ENCODE results near the gene HHIPL1. TPM values are rescaled to one million over a fixed set of nuclear protein-coding genes. Genes with fewer than 3 reads are reported as not detected.
A peak's percentile ranks its signal among the peaks of the same experiment; 100 is the strongest.

Gene HHIPL1
- total RNA-seq, 1 donor, result 4.4 TPM

DNA sequence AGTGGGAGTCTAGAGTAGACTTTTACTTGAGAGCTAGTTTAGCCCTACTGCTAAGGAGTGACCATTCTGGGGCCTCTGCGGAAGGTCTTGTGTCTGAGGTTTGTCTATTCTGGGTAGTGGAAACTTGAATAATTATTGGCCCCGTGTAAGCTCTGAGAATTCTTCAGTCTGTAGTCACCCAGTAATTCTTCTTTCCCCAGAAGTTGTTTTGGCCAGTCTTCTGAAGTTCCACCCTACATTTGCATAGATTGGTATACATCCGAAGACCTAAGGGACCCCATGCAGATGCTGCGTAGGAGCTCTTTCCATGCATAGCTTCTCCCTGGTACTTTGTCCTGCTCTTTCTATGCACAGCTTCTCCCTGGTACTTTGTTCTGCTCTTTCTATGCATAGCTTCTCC lies 52.0 kb downstream of the HHIPL1 start:
- TF ChIP-seq, protein P1, sequence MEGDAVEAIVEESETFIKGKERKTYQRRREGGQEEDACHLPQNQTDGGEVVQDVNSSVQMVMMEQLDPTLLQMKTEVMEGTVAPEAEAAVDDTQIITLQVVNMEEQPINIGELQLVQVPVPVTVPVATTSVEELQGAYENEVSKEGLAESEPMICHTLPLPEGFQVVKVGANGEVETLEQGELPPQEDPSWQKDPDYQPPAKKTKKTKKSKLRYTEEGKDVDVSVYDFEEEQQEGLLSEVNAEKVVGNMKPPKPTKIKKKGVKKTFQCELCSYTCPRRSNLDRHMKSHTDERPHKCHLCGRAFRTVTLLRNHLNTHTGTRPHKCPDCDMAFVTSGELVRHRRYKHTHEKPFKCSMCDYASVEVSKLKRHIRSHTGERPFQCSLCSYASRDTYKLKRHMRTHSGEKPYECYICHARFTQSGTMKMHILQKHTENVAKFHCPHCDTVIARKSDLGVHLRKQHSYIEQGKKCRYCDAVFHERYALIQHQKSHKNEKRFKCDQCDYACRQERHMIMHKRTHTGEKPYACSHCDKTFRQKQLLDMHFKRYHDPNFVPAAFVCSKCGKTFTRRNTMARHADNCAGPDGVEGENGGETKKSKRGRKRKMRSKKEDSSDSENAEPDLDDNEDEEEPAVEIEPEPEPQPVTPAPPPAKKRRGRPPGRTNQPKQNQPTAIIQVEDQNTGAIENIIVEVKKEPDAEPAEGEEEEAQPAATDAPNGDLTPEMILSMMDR (IDR thresholded peaks at IDR 0.05; ENCODE audit: insufficient read depth, low read length), result no peak
- H3K4me3 ChIP-seq (ENCODE audit: low read depth, low read length), result no peak overlapping the region
- DNase-seq (ENCODE audit: low read depth), result no peak

DNA sequence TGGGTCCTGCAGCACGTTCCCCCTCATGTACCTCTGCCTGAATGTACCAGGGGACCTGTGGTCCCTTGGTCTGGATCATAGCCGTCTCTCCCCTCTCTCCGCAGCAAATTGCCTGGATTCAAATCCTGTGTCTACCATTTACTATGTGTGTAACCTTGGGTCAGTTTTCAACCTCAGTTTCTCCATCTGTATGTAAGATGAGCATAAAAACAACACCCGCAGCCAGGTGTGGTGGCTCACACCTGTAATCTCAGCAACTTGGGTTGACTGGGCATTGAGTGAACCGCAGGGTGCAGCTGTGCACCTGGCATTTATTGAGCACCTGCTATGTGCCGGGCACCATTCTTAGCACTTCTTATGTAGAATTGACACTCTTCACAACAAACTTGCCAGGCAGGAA lies 53.3 kb downstream of the HHIPL1 start:
- TF ChIP-seq, protein P1 (IDR thresholded peaks at IDR 0.05; ENCODE audit: insufficient read depth, low read length), result no peak
- no peak for DNase-seq (ENCODE audit: low read depth)
- no peak overlapping the region for H3K4me3 ChIP-seq (ENCODE audit: low read depth, low read length)

DNA sequence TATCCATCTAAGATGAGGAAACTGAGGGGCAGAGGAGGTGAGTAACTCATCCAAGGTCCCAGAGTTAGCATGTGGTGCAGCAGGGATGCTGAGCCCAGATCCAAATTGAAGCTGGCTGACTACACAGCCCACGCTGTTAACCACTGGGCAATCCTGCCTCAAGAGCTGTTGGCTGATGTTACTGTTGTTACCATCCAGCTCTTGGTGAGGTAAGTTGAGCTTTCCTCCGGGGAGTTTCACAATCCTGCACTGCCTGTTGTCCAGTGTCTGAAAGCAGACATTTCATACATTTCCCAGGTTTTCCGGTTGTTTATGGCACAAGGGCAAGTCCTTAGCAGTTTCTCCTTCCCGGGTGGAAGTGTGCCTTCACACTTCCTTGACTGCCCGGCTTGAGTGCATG lies 53.7 kb downstream of the HHIPL1 start:
- TF ChIP-seq, protein P1 (IDR thresholded peaks at IDR 0.05; ENCODE audit: insufficient read depth, low read length), result no peak
- DNase-seq (ENCODE audit: low read depth), result peak; percentile 28
- H3K4me3 ChIP-seq (ENCODE audit: low read depth, low read length), result no peak overlapping the region

DNA sequence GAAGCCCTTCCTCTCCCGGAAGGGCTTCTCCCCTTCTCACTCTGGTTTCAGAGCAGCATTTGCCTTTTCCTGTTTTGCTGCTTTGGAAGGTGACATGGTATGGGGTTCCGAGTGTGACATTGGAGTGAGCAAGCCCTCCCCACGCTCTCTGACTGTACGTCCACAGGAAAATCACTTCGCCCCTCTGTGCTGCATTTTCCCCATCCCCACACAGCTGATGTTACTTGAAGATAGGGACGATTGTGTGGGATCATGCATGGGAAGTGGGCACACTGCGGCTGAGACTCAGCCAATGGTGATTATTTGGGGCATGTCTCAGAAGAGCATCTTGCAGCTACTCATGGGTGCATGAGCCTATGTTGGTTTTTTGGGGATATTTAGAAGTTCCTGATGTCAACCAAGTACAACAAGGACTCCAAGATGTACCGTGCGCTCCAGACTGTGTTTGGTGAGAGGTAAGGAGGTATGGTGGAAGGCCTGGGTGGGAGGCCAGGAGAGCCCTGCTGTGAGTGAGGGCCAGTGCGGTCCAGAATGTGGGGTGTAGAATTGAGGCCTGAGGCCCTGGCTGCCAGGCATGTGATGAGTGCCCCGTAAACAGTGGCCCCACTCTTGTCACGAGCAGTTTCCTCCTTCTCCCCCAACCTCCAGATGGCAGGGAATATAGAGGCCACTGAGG lies 54.3 kb downstream of the HHIPL1 start:
- TF ChIP-seq, protein P1 (IDR thresholded peaks at IDR 0.05; ENCODE audit: insufficient read depth, low read length), result no peak
- no peak overlapping the region for H3K4me3 ChIP-seq (ENCODE audit: low read depth, low read length)
- no peak for DNase-seq (ENCODE audit: low read depth)

DNA sequence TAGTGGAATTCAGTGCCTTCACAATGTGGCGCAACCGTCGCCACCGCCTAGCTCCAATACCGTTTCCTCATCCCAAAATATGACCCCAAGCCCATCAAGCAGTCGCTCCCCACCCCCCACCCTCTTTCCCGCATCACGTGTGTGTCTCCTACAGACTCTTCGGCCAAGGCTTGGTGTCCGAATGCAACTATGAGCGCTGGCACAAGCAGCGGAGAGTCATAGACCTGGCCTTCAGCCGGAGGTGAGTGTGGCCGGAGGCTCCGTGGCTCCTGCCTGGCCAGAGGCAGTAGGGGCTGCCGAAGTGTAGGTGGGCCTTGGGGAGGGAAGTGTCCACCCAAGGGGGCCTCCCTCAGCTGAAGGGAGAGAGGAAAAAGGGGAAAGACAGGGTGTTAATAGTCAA lies 54.9 kb downstream of the HHIPL1 start:
- TF ChIP-seq, protein P1 (IDR thresholded peaks at IDR 0.05; ENCODE audit: insufficient read depth, low read length), result no peak
- no peak for DNase-seq (ENCODE audit: low read depth)
- H3K4me3 ChIP-seq (ENCODE audit: low read depth, low read length), result no peak overlapping the region

DNA sequence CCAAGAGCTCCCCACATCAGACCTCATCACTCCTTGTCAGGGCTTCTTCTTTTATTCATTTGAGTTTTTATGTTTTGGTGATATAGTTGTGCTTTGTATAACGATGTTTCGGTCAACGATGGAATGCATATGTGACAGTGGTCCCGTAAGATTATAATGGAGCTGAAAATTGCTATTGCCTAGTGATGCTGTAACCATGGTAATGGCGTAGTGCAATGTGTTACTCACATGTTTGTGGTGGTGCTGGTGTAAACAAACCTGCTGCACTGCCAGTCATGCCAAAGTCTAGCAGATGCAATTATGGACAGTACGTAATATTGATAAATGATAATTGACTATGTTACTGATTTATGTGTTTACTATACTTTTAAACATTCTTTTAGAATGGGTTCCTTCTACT lies 55.5 kb downstream of the HHIPL1 start:
- H3K4me3 ChIP-seq (ENCODE audit: low read depth, low read length), result no peak overlapping the region
- DNase-seq (ENCODE audit: low read depth), result no peak
- TF ChIP-seq, protein P1 (IDR thresholded peaks at IDR 0.05; ENCODE audit: insufficient read depth, low read length), result no peak

DNA sequence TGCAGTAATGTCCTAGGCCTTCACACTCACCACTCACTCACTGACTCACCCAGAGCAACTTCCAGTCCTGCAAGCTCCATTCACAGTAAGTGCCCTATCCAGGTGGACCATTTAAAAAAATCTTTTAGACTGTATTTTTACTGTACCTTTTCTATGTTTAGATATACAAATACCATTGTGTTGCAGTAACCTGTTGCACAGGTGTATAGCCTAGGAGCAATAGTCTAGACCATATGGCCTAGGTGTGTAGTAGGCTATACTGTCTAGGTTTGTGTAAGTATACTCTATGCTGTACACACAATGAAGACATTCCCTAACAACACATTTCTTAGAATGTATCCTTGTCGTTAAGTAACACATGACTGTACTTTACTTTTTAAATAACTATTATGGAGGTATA lies 56.3 kb downstream of the HHIPL1 start:
- DNase-seq (ENCODE audit: low read depth), result no peak
- H3K4me3 ChIP-seq (ENCODE audit: low read depth, low read length), result no peak overlapping the region
- TF ChIP-seq, protein P1 (IDR thresholded peaks at IDR 0.05; ENCODE audit: insufficient read depth, low read length), result no peak

All from fibroblast of the aortic adventitia (primary cell).